ENCODE data around the gene LASP1. TPM values are rescaled to one million over a fixed set of nuclear protein-coding genes. Genes with fewer than 3 reads are reported as not detected.

Gene LASP1
- polyA plus RNA-seq, 1 of the 3 experiments (the other 2 are of a cell fraction): 102 TPM

- DNase-seq: peak; percentile 88
- Histone ChIP-seq H3K9me3 (no peaks in the 10 kb centered on the region), H3K4me1 (ENCODE audit: control insufficient read depth in 1 of 2, insufficient read depth in 2 of 2, low read depth in 1 of 2, low read length in 1 of 2) (peaks cover 17 to 20% of the 10 kb centered on the region in 2 experiments; a peak in 2 of 4 replicates), H4K20me1 (ENCODE audit: insufficient read depth) (peaks cover 42% of the 10 kb centered on the region), H3K27ac (ENCODE audit: low read depth in 2 of 2, low read length in 1 of 2) (peak within 1 kb of the TSS; percentile 95 to 96), H3K4me2 (peak within 1 kb of the TSS; percentile 97), H3K36me3 (replicated peaks in 1 of 2; ENCODE audit: control insufficient read depth in 1 of 2, insufficient read depth in 2 of 2, low read length in 1 of 2) (peaks cover 40 to 46% of the 10 kb centered on the region in 2 experiments), H3F3A (replicated peaks; ENCODE audit: insufficient read depth) (peaks cover 62% of the 10 kb centered on the region), H2AFZ (ENCODE audit: low read depth) (peak within 1 kb of the TSS; percentile 72), H3K9me2 (no peaks in the 10 kb centered on the region), H3K4me3 (ENCODE audit: low read depth in 2 of 2, low read length in 1 of 2) (peak within 1 kb of the TSS; percentile 74 to 91), H3K79me2 (ENCODE audit: insufficient read depth) (peaks cover 48% of the 10 kb centered on the region), H3K9ac (peak within 1 kb of the TSS; percentile 87), H3K27me3 (ENCODE audit: insufficient read depth) (no peaks in the 10 kb centered on the region)
- ChIA-PET POLR2A (interaction anchor here (0.6 to 3.4 kb wide), 25 partner anchors 8 to 372 kb away, joined by 3 to 41 read pairs (median 4); partner anchors contain the start of genes CWC25, LASP1, LASP1NB and STAC2), CTCF (interaction anchor here (1.2 to 2.0 kb wide), 4 partner anchors 14 to 312 kb away, joined by 4 to 10 read pairs (median 8); no protein-coding TSS in a partner anchor)
- 1% methylated on average over 35 of the region's 48 CpGs for WGBS (ENCODE audit: low lambda C conversion rate)
- TF ChIP-seq NRF1 (IDR thresholded peaks at IDR 0.05; ENCODE audit: low read depth, low read length) (no peak), EP300 (IDR thresholded peaks at IDR 0.05; ENCODE audit: borderline replicate concordance in 1 of 2, low read depth in 1 of 2, low read length in 1 of 2) (no peak), IRF3 (IDR thresholded peaks at IDR 0.05; ENCODE audit: low read depth, low read length) (no peak), FOXM1 (IDR thresholded peaks at IDR 0.05; ENCODE audit: low read depth) (no peak), SIN3A (IDR thresholded peaks at IDR 0.05; ENCODE audit: borderline replicate concordance, low read depth, low read length) (no peak), YY1 (IDR thresholded peaks at IDR 0.05; ENCODE audit: low read depth) (peak; percentile 78), GATA2 (CRISPR knock-in tag; IDR thresholded peaks at IDR 0.05) (no peak), FOXJ3 (CRISPR knock-in tag; IDR thresholded peaks at IDR 0.05) (no peak), RCOR1 (IDR thresholded peaks at IDR 0.05; ENCODE audit: low read length) (no peak), USF2 (IDR thresholded peaks at IDR 0.05; ENCODE audit: borderline replicate concordance, low read depth, low read length) (peak; percentile 88), TAF1 (IDR thresholded peaks at IDR 0.05; ENCODE audit: borderline replicate concordance, low read depth, low read length) (peak; percentile 96), REST (IDR thresholded peaks at IDR 0.05; ENCODE audit: low read depth, low read length) (no peak), CHD2 (IDR thresholded peaks at IDR 0.05; ENCODE audit: low read length, partially characterized antibody) (peak; percentile 98), ZBTB33 (IDR thresholded peaks at IDR 0.05; ENCODE audit: borderline replicate concordance, low read depth) (peak; percentile 82; the same call in 1 of the 2 replicates), EZH2phosphoT487 (IDR thresholded peaks at IDR 0.05; ENCODE audit: borderline replicate concordance, low read depth) (no peak), MXI1 (IDR thresholded peaks at IDR 0.05; ENCODE audit: low read depth, low read length) (peak; percentile 85; the same call in 1 of the 2 replicates), POLR2AphosphoS5 (IDR thresholded peaks at IDR 0.05; ENCODE audit: low read depth, low read length) (peak; percentile 100), RAD21 (IDR thresholded peaks at IDR 0.05; ENCODE audit: low read length) (no peak), RXRA (IDR thresholded peaks at IDR 0.05; ENCODE audit: borderline replicate concordance, low read depth) (no peak), MAX (IDR thresholded peaks at IDR 0.05; ENCODE audit: low read depth) (peak; percentile 97), MEF2A (IDR thresholded peaks at IDR 0.05; ENCODE audit: borderline replicate concordance, low read depth) (no peak)
- TF ChIP-seq, protein P1, sequence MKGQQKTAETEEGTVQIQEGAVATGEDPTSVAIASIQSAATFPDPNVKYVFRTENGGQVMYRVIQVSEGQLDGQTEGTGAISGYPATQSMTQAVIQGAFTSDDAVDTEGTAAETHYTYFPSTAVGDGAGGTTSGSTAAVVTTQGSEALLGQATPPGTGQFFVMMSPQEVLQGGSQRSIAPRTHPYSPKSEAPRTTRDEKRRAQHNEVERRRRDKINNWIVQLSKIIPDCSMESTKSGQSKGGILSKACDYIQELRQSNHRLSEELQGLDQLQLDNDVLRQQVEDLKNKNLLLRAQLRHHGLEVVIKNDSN (IDR thresholded peaks at IDR 0.05; ENCODE audit: borderline replicate concordance, low read depth): peak; percentile 97
Measured at GRCh38 chr17:38853292-38854219, 16.3 kb upstream of the LASP1 start, which contains the start of gene RPL23. RPL23 (minus strand) TSS chr17:38853721; CDS start chr17:38853710, 11 bp downstream.

All from SK-N-SH (cell line).